ENCODE measurements around the gene BANP.

Gene BANP

DNA sequence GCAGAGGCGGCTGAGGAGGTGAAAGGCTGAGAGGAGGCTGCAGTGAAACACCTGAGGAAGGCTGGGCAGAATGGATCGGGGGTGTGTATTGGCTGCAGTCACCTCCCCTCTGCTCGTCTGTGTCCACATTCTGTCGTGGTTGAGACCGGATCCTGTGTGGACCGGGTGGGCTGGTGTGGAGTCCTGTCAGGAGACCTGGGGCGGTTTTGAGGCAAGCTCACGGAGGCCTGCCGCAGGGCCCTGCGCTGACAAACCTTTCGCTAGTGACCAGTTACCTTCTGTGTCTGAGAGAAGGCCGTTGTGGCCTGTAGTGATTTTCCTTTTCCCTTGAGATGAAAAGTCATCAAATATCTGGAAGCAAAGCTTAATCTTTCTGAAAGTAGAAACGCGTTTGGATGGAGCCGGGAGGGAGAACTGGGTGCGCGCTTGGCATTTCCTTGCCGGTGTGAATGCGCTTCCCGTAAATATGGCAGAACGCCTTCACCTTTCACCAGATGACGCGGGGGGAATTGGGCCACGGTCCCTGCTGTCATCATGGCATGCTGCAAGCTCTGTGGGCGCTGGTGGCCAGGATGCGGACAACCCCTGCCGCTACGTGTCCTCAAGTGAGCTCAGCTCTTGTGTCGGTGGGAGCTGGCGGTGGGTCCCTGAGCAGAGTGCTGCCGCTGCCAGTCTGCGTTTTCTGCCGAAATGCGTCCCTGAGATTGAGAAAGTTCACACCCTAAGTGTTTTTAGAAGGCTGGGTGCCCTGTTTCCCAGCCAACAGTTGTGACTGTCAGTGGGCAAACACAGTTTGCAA is 6.3 kb downstream of the BANP start:
- no peak for DNase-seq (ENCODE audit: low spot score)
- in situ Hi-C loops (cut with MboI; ENCODE audit: low sequenced_read_pairs, unreplicated experiment), result no loop called here
- no peak for TF ChIP-seq CTCF (IDR thresholded peaks at IDR 0.05; ENCODE audit: borderline replicate concordance, control extremely low read depth, extremely low read depth, insufficient read depth, missing control alignments)

GRCh38 chr16:87958632-87959031 is 7.4 kb downstream of the BANP start:
- DNase-seq (ENCODE audit: low spot score), result no peak
- no peak for TF ChIP-seq CTCF (IDR thresholded peaks at IDR 0.05; ENCODE audit: borderline replicate concordance, control extremely low read depth, extremely low read depth, insufficient read depth, missing control alignments)
- in situ Hi-C loops (cut with MboI; ENCODE audit: low sequenced_read_pairs, unreplicated experiment), result no loop called here

DNA sequence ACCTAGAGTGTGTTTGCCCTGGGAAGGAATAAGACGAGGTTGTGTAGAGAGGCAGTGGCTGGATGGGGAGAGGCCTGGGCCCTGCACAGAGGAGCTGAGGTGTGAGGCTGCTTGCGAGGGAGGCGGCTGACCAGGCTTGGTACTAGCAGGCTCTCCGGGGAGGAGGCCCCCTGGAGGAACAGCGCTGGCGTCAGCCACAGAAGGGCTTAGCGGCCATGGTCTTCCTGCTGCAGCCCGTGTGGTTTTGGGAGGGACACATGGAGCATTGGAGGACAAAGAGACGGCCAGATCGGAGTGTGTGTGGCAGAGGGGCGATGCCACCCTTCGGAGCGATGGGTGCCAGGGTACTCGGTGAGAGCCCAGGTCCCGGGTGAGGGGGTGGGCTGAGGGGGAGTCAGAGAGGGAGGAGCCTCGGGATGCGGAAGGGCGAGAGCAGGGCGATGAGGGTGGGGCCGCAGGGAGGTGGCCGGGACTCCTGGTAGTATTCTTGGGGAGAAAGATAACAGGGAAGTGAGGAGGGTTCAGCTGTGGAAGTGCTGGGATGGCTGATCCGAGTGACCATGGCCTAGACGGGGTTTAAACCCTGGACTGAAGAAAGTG is 8.3 kb downstream of the BANP start:
- in situ Hi-C loops (cut with MboI; ENCODE audit: low sequenced_read_pairs, unreplicated experiment), result no loop called here
- DNase-seq (ENCODE audit: low spot score), result no peak

DNA sequence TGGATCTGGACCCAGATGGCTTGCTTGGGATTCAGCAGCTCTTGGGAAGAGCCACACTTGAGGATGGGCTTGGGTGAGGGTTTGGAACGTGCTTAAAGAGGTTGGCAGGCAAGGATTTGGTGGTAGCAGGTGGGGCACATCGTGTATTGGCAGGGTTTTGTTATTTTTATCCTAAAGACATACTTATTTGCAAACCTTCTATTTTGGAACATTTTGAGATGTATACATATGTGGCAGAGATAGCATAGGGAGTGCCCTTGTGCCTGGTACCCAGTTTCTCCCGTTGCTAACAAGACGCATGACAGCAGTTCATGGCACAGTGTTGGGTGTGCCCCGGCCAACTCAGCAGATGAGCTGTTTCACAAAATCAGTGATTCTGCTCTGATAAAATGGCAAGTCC is 9.1 kb downstream of the BANP start:
- in situ Hi-C loops (cut with MboI; ENCODE audit: low sequenced_read_pairs, unreplicated experiment), result no loop called here

More for the DNA sequence above, 8.3 kb downstream of the BANP start:
- no peak for TF ChIP-seq CTCF (IDR thresholded peaks at IDR 0.05; ENCODE audit: borderline replicate concordance, control extremely low read depth, extremely low read depth, insufficient read depth, missing control alignments)

DNA sequence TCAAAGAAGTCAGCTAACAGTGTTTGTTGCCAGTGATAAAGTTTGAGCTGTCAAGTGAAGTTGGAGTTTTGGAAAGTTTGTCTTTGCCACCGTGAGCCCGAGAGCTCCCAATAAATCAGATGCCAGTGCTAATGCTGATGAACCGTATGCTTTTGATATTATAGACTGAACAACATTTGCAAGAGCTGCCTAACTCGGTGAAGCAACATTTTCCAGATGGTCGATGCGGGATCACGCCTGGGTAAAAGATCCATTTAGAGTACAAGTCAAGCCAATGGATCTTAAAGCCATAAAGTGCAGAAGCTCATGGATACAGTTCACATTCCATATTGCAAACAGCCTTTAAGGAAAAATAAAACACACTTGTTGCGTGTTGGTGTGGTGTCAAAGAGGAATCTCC is 9.6 kb downstream of the BANP start:
- TF ChIP-seq CTCF (IDR thresholded peaks at IDR 0.05; ENCODE audit: borderline replicate concordance, control extremely low read depth, extremely low read depth, insufficient read depth, missing control alignments), result no peak
- in situ Hi-C loops (cut with MboI; ENCODE audit: low sequenced_read_pairs, unreplicated experiment), result no loop called here
- DNase-seq (ENCODE audit: low spot score), result no peak

More for the DNA sequence above, 9.1 kb downstream of the BANP start:
- no peak for TF ChIP-seq CTCF (IDR thresholded peaks at IDR 0.05; ENCODE audit: borderline replicate concordance, control extremely low read depth, extremely low read depth, insufficient read depth, missing control alignments)
- no peak for DNase-seq (ENCODE audit: low spot score)

- no peak for DNase-seq (ENCODE audit: low spot score)
- TF ChIP-seq CTCF (IDR thresholded peaks at IDR 0.05; ENCODE audit: borderline replicate concordance, control extremely low read depth, extremely low read depth, insufficient read depth, missing control alignments), result no peak
- in situ Hi-C loops (cut with MboI; ENCODE audit: low sequenced_read_pairs, unreplicated experiment), result no loop called here
These were observed 10.4 kb downstream of the BANP start for GRCh38 chr16:87961623-87962022.
